HPDE6-E6E7 (cell line): ENCODE results near the gene CA5B.
"Not testable (repeated sequence)": the region's sequence is repeated elsewhere in the genome, so short reads cannot be mapped to it uniquely, and the experiment has no call there.

Experiments
- DNase-seq: peaks from one replicate; pipeline ENCODE4 v3.0.0; 2011; ENCODE audit warnings: missing footprints; ENCODE audit errors: extremely low spot score

The CA5B gene, protein sequence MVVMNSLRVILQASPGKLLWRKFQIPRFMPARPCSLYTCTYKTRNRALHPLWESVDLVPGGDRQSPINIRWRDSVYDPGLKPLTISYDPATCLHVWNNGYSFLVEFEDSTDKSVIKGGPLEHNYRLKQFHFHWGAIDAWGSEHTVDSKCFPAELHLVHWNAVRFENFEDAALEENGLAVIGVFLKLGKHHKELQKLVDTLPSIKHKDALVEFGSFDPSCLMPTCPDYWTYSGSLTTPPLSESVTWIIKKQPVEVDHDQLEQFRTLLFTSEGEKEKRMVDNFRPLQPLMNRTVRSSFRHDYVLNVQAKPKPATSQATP

DNA sequence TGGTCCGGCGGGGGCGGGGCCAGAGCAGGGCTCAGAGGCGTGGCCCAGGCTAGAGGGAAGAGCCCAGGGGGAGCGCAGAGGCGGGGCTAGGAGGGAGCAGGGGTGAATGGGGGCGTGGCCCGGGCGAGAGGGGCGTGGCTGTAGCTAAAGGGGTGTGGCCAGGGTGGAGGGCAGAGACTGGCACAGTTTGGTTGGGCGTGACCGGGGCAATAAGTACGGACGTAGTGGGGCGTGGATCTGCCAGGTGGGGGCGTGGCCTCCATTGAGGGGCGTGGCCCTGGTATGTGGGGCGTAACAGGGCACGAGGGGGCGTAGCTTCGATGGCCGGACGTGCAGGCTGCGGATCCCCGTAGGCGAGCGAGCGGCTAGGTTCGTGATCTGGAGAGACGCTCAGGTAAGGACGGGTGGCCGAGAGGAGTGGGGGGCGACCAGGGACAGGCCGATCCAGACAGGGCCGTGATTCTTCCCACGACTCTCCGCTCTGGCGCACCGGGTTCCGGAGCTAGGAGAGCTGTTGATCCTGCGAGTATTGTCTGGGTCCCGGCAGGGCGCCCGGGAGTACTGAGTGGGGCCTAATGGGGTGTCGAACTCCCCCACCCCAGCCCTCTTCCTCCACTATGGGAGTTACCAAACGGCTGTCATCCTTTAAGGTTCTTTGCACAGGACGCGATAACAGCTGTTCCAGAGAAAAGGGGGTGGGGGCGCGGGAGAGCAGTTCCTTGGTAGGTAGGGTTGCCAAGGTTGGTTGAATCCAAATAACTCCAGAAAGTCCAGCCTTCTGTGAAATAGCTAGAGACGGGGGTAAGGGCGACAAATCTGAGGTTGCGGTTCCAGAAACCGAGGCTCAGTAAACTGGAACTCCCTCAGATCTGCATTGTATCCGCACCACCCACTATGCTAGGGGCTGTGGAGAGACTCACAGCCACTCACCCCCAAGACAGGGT, at the start of gene CA5B:
Gene CA5B, plus strand, starts transcription at position 312 of the 944 bp plus-strand sequence. CDS start 11,754 bp downstream, outside the sequence.
- peak; percentile 85 for DNase-seq

DNA sequence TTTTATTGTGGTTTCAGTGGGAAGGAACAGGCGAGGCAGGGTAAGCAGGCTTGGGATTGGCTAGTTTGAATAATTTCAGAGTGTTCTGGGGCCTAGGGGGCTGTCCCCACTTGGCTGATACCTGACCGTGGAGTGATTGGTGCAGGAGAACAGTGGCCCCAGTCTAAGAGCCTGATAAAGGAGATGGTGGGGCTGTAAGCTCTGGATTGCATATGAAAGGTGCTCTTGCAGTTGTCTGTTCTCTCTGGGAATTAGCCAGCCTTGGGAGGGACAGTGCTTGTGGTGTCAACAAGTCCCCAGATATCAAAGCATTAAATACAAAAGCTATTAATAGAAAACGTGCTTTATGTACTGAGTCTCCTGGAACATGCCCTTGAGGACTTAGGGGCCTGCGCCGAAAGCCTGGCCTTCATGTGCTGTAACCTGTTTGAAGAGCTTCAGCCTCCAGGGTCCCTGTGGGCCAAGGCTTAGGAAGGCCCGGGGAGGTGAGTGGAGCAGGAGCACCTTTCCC, 43.1 kb upstream of the CA5B start:
- DNase-seq: no peak

DNA sequence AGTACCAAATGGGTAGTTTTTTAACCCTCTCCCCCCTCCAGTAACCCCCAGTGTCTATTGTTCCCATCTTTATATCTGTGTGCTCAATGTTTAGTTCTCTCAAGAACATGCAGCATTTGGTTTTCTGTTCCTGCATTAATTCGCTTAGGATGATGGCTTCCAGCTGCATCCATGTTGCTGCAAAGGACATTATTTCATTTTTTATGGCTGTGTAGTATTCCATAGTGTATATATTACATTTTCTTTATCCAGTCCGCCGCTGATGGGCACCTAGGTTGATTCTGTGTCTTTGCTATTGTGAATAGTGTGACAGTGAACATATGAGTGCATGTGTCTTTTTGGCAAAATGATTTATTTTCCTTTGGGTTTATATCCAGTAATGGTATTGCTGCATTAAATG, 41.6 kb upstream of the CA5B start:
- no peak for DNase-seq

DNA sequence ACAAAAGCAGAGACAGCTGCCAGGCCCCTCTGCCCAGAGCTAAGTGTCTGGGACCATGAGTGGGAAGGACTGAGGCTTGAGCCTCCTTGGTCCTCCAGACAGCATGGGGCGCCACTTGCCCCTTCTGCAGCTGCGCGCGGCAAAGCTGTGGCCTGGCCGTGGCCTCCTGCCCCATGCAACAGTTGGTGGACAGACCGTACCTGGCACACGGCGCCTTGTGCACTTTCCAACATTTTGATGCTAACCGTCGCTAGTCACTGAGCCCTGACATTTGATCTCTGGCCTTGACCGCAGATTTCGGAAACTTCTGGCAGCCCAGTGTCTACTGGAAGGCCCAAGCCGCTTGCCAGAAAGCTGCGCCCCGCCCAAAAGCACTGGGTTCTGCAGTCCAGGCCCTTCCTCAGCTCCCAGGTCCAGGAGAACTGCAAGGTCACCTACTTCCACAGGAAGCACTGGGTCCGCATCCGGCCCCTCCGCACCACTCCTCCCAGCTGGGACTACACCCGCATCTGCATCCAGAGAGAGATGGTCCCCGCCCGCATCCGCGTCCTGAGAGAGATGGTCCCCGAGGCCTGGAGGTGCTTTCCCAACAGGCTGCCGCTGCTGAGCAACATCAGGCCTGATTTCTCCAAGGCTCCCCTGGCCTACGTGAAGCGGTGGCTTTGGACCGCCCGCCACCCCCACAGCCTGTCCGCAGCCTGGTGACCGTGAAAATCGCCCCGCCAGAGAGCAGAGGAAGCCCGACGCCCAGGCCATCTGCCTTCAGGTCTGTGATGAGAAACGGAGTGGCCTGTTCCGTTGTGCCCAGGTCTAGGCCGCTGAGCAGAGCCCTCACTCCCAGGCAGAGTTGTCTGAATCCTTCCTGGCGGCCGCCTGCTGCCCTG, 35.3 kb upstream of the CA5B start:
- no peak for DNase-seq

DNA sequence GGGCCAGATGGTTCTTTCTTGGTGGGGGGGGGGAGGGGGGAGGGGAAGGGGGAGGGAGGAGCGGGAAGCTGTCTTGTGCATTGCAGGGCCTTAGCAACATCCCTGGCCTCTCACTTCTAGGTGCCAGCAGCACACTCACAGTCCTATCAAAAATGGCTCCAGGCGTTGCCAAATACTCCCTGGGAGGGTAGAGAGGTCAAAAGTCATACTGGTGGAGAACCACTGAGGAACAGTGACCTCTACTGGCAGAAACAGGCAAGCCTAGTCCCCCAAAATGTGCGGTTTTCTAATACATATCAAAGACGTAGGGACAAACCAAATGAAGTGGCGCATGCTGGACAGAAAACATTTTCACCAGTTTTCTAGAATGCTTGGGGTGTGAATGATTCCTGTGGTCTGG, 34.3 kb upstream of the CA5B start:
- DNase-seq: not testable (repeated sequence)

DNA sequence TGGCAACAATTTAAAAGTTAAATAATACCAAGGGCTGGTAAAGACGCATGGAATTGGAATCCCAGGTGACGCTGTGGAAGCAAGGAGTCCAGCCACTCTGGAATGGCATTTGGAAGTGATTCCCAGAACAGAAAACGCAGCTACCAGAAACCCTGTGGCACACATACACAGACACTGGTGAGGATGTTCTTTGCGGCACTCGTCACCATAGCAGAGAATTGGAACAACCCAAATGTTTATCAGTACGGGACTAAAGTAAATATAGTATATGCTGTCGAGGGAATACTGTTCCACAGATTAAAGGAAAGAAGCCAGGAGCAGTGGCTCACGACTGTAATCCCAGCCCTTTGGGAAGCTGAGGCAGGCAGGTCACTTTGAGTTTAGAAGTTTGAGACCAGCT, 33.8 kb upstream of the CA5B start:
- DNase-seq: not testable (repeated sequence)

DNA sequence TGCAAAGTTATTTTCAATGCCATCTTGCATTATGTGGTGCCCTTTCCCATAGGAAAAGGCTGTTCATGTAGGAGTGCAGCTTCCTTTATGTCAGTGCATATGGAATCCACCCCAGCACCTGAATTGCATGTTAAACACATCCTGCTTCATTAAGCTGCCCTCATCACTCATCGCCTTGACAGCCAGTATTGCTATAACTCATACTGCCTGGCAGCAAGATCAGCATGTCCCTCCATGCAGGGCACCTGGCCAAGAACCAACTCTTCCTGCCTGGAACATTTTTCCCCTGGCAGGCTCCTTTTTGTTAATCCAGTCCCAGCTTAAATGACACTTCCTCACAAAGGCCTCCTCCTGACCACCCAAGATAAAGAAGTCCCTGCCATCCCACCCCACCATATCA, 23.5 kb upstream of the CA5B start:
- peak; percentile 32 for DNase-seq

DNA sequence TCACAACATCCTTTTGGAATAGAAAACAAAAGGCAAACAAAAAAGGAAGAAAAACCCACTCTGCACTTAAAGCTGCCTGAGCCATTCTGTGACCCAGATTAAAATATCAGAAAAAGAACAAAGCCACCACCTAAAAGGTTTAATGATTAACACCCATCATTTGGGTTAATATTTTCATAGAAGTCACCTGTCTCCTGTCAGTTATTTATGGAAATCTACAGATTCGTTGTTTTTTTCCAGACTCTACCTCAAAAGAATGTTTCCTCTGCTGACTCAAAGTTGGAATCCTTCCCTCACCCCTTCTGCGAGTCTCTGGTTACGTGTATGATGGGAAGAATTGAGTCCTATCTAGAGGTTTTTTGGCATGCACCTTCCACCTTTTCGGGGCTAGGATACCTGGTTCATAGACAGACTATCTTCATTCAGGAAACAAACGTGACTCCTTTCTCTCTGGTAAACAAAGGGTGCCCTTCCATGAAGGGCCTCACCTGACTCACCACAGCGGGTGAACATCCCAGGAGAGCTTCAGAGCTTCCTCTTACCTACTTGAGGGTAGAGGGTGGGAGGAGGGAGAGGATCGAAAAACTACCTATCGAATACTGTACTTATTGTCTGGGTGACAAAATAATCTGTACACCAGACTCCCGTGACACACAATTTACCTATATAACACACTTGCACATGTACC, 19.6 kb upstream of the CA5B start:
- peak; percentile 23 for DNase-seq

DNA sequence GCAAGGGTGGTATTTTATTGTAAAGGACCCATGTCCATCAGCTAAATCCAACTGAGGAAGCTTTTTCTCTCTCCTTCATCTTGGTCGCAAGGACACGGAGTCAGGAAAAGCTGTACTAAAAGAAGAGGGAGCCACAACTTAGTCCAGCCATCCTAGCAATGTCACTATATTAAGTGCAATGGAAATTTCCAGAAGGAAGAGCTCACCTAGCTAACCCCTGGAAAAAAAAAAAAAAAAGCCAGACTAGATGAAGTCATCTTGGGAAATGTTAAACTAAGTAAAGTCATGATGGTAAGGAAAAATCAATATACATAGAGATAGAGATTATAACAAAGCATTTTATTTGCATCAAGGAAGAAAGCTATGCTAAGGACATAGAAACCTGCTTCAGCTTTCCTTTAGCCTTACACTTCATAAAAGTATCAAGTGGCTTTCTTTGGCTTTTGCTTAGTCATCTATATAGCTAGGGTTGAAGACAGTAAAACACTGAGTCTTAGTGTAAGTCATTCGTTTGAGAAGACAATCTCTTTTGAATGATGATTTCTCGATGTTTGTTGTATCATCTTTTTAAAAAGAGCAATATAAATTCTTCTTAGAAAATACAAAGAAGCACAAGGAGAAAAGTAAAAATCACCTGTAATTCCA, 18.6 kb upstream of the CA5B start:
- no peak for DNase-seq

DNA sequence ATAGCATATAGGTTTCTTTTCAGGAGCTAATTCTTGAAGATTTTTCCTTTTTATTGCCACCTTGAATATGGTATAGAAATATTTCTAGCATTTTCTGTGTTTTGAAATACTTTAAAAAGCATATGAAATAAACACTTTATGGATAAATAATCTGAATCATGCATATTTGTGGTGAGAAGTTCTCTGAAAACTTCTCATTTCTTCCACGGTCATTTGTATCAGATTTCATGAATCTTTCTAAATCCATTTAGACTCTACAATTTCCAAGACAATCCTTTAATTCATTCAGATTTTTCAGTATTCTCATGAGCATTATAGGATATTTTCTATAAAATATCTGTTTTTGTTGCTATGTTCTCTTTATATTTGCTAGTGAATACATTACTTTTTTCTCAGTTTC, 16.2 kb upstream of the CA5B start:
- no peak for DNase-seq

DNA sequence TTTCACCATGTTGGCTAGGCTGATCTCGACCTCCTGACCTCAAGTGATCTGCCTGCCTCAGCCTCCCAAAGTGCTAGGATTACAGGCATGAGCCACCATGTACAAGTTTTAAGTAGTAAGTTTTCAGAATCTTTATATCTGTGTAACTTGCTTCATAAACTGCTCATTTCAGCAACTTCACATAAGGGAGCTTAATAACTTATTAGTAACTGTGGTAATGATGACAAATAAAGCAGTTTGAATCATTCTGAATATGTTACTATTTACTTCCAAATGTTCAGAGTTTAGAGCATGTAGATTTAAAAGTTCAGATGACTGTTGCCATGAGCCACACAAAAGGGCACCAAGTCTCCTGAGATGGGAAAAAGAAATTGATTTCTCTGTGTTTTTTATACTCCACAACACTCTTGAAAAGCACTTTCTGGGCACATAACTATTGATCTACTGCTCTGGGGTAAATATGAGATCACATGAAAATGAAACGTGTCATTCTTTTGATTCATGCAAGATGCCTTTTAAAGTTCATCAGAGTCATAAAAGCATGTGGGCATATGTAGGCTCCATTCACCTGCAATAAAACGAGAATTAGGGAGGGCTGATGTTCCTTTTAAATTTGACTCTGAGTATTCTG, 14.1 kb upstream of the CA5B start:
- no peak for DNase-seq

DNA sequence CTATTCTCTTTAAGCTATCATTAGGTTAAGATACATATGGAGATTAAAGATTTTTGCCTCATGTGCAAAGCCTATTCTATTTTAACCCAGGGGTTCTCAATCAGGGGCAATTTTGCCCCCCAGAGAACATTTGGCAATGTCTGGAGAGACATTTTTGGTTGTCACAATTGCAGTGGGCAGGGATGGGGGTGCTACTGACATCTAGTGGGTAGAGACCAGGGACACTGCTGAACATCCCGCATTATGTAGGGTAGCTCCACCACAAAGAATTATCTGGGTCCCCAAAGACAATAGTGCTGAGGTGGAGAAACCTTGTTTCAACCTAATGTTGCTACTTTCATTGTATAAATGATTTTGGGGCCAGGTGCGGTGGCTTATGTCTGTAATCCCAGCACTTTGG, 13.2 kb upstream of the CA5B start:
- no peak for DNase-seq

DNA sequence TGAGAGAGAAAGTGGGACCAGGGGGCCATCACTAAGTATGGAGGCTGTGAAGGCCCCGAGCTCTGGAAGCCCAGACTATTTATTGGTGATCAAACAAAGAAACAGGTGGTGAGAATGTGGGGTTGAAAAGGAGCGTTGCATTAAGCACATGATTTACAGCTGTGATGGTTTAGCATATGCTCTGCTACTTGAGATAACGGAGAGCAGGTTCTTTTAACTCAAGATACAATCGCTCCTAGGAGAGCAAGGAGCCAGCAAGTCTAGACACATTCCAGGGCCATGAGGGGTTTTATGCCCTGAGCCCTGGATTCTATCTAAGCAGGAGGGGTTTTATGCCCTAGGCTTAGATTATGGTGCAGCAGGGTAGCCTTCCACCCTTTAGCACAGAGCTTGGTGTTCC, 6.7 kb upstream of the CA5B start:
- not testable (repeated sequence) for DNase-seq

DNA sequence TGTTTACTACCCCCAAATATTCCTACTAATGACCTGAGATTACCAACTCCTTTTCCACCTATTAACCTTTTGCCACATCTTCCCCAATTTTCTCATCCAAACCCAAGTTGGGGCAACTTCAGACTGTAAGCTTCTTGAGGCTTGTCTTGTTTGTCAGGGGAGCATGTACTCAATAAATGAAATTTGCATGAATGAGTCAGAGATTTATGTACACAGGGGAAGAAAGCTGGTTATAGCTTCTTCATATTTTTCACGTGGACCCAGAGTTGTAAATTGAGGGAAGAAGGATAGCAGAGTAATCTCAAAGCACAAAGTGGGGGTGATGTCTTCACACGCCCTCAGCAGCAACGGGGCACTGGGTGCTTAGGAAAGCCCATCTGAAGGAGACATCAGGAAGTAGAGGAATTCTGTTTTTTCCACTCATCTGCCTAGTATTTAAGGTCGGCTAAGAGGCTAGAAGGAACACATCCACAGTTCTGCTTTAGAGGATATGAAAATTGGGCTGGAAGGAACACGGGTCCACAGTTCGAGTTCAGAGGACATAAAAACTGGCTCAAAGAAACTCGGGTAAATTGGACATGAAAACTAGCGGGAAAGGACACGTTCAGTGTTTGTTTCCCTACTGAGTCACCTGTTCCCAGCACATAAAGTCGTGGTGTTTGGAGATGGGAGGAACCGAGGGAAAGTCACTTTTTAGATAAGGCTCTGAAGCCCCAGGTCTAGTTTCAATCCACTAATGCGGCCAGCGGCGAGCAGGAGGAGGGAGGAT, 696 bp upstream of the CA5B start:
- DNase-seq: peak; percentile 7

DNA sequence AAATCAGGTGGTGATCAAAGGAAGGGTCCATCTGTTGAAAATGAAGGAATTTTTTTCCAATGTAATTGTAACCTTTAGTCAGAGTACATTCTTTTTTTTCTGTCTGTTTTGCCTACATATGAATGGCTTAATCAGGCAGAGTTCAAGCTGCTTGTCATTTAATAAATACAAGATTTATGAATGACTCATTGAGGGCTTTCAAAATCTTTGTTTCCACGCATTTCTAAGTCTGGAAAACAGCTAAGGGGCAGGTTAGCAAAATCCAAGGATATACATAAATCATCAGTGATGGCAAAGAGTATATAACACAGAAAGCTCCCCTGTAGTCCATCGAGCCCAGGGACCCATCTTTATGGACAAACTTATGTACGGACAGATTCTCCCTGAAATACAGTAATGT, 1.8 kb downstream of the CA5B start:
- DNase-seq: no peak

DNA sequence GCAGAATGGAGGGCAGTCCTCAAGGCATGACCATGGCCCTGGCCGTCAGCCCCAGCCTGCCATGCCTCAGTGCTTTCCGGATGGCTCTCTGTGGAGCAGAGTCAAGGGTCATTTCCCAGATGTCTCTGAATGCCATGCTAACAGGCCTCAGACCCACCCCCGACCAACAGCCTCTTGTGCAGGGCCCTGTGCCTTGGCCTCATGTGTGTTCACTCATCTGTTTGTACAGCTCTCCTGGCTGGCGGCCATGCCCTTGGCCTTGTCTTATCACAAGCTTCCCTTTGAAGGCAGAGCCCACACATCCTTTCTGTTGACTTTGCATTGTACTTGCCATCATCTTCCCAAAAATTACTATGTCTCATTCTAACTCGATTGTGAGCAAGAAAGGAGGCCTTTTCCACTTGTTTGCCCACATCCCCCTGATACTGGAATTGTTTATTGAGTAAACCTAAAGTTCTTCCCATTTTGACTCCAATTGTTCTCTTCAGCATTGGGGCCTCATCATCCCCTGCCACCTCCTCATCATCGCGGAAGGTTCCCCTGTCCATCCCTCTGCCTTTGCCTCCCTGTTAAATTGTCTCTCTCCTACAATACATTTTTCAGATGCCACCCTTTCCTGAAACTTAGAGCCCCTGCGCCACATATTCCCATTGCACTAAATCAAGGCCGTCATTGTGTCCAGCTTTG, 6.3 kb downstream of the CA5B start:
- DNase-seq: no peak

DNA sequence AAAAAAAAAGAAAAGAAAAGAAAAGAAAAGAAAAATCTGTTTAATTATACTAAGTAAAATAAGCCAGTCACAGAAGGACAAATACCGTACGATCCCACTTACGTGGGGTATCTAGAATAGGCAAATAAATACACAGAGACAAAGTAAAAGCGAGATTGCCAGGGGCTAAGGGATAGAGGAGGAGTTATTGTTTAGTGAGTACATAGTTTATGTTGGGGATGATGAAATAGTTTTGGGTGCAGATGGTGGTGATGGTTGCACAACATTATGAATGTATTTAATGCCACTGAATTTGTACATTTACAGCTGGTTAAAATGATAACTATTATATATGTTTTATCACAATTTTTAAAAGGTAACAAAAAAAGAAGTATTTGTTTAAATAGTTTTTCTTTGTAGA, 7.1 kb downstream of the CA5B start:
- no peak for DNase-seq

DNA sequence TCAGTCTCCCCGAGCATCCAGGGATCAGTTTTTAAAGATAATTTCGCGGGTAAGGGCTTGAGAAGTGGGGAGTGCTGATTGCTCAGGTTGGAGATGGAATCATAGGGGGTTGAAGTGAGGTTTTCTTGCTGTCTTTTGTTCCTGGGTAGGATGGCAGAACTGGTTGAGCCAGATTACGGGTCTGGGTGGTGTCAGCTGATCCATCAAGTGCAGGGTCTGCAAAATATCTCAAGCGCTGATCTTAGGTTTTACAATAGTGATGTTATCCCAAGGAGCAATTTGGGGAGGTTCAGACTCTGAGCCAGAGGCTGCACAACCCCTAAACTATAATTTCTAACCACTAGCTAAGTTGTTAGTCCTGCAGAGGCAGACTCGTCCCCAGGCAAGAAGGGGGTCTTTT, 8.6 kb downstream of the CA5B start:
- not testable (repeated sequence) for DNase-seq
